CD14-positive monocyte (primary cell): ENCODE data around the gene TOP3A. TPM values are rescaled to one million over a fixed set of nuclear protein-coding genes. Genes with fewer than 3 reads are reported as not detected.

Experiments used
- DNase-seq, 3 donors: peaks; one replicate each; pipeline ENCODE4 v3.0.0-alpha.2; 2011 to 2022
- H2AFZ ChIP-seq: 2 replicates; pipeline ENCODE4 v1.6.0; 2012; ENCODE audit warnings: mild to moderate bottlenecking, low read depth, low read length, inconsistent platforms; ENCODE audit not compliant: insufficient read depth, poor library complexity, severe bottlenecking
- H3K27ac ChIP-seq, 2 donors: 1 replicate in 1 of 2; 2 replicates in 1 of 2; pipeline ENCODE4 v1.5.1; 2012 to 2013; ENCODE audit warnings: low read length in 2 of 2, control low read depth in 1 of 2, inconsistent platforms in 1 of 2, low read depth in 1 of 2, mild to moderate bottlenecking in 1 of 2
- H3K27me3 ChIP-seq, 2 donors: one replicate each; pipeline versions ENCODE4 v1.6.0 to v1.6.1; 2011 to 2013; ENCODE audit warnings: low read length in 2 of 2; ENCODE audit not compliant: control insufficient read depth in 2 of 2, insufficient read depth in 2 of 2
- H3K36me3 ChIP-seq, 2 donors: replicated peaks in 1 of 2; 1 replicate in 1 of 2; 2 replicates in 1 of 2; pipeline versions ENCODE4 v1.5.1 to v1.6.1; 2012 to 2013; ENCODE audit warnings: low read length in 2 of 2, control low read depth in 1 of 2, inconsistent platforms in 1 of 2, mild to moderate bottlenecking in 1 of 2; ENCODE audit not compliant: insufficient read depth in 2 of 2, control insufficient read depth in 1 of 2
- H3K4me1 ChIP-seq, 2 donors: 1 replicate in 1 of 2; 2 replicates in 1 of 2; pipeline versions ENCODE4 v1.5.1 to v1.6.1; 2012 to 2013; ENCODE audit warnings: low read length in 2 of 2, control low read depth in 1 of 2, inconsistent platforms in 1 of 2, mild to moderate bottlenecking in 1 of 2, moderate library complexity in 1 of 2; ENCODE audit not compliant: insufficient read depth in 2 of 2, control insufficient read depth in 1 of 2
- H3K4me2 ChIP-seq: replicated peaks from 2 replicates; pipeline ENCODE3; 2012; ENCODE audit warnings: low read length, moderate library complexity, mild to moderate bottlenecking; ENCODE audit not compliant: poor library complexity, severe bottlenecking; ENCODE audit errors: extremely low read depth
- H3K4me3 ChIP-seq, 3 experiments: fragments of 200-600 bp in 1 of 3; sonication (generic) in 1 of 3; replicated peaks in 1 of 3; 1 replicate in 2 of 3; 2 replicates in 1 of 3; pipeline ENCODE4 v1.5.1; 2011 to 2013; ENCODE audit warnings: low read length in 3 of 3, mild to moderate bottlenecking in 3 of 3, control low read depth in 2 of 3, low read depth in 2 of 3, inconsistent platforms in 1 of 3, moderate library complexity in 1 of 3
- H3K79me2 ChIP-seq: 2 replicates; pipeline ENCODE4 v1.6.0; 2012; ENCODE audit warnings: mild to moderate bottlenecking, control low read depth, inconsistent platforms, low read length, moderate library complexity; ENCODE audit not compliant: insufficient read depth
- H3K9ac ChIP-seq: 2 replicates; pipeline ENCODE4 v1.6.0; 2017; ENCODE audit warnings: low read length, mild to moderate bottlenecking; ENCODE audit not compliant: insufficient read depth, poor library complexity, severe bottlenecking
- H3K9me3 ChIP-seq, 2 donors: replicated peaks in 1 of 2; 1 replicate in 1 of 2; 2 replicates in 1 of 2; pipeline versions ENCODE4 v1.5.1 to v1.6.1; 2012 to 2013; ENCODE audit warnings: low read length in 2 of 2, control low read depth in 1 of 2; ENCODE audit not compliant: control insufficient read depth in 1 of 2, insufficient read depth in 1 of 2
- H4K20me1 ChIP-seq: 2 replicates; pipeline ENCODE4 v1.6.0; 2012; ENCODE audit warnings: mild to moderate bottlenecking, low read length, control low read depth, moderate library complexity; ENCODE audit not compliant: insufficient read depth
- H3K27ac Mint-ChIP-seq, 7 donors: one replicate each; pipeline ENCODE4 v1.8.0; 2020; ENCODE audit warnings: mild to moderate bottlenecking in 7 of 7, mixed read lengths in 7 of 7, moderate library complexity in 6 of 7, inconsistent platforms in 2 of 7
- H3K27me3 Mint-ChIP-seq, 3 donors: one replicate each; pipeline ENCODE4 v1.8.0; 2021 to 2022; ENCODE audit warnings: low read depth in 3 of 3, mild to moderate bottlenecking in 3 of 3, mixed read lengths in 3 of 3, moderate library complexity in 3 of 3, inconsistent platforms in 1 of 3
- H3K36me3 Mint-ChIP-seq, 2 donors: one replicate each; pipeline ENCODE4 v1.8.0; 2020; ENCODE audit warnings: mixed read lengths in 2 of 2, inconsistent platforms in 1 of 2, mild to moderate bottlenecking in 1 of 2
- H3K4me1 Mint-ChIP-seq: one replicate; pipeline ENCODE4 v1.8.0; 2020; ENCODE audit warnings: mild to moderate bottlenecking, mixed read lengths
- H3K4me3 Mint-ChIP-seq, 2 donors: one replicate each; pipeline ENCODE4 v1.8.0; 2020; ENCODE audit warnings: mild to moderate bottlenecking in 2 of 2, mixed read lengths in 2 of 2, moderate library complexity in 1 of 2
- H3K9me3 Mint-ChIP-seq, 7 donors: one replicate each; pipeline ENCODE4 v1.8.0; 2020 to 2022; ENCODE audit warnings: mixed read lengths in 7 of 7, mild to moderate bottlenecking in 6 of 7, moderate library complexity in 6 of 7, inconsistent platforms in 2 of 7
- WGBS: methylation state at CpG from one replicate; pipeline ENCODE4 v1.1.5; 2013; ENCODE audit warnings: missing lambda C conversion rate; ENCODE audit not compliant: insufficient coverage; 5-methylcytosine and 5-hydroxymethylcytosine counted together
- intact Hi-C, 2 donors: fragments of 100-400 bp; cut with micrococcal nuclease; formaldehyde crosslinking; loops; one replicate each; pipeline versions ENCODE4 v1.15.0 to v1.15.1; 2023
- polyA plus RNA-seq, 3 donors: library from polyadenylated mRNA; depleted of rRNA in 1 of 3; unstranded in 2 of 3; stranded (reverse) in 1 of 3; fragments of 300-500 nt in 2 of 3; fragments of >200 nt in 1 of 3; fragmentation: Illumina TruSeq in 2 of 3; gene quantifications; 1 replicate in 2 of 3; 2 replicates in 1 of 3; pipeline ENCODE4 v1.2.3, GENCODE V29; 2012 to 2021
- TF ChIP-seq, protein P1 (sequence below): fragments of 200-600 bp; IDR thresholded peaks from one replicate; pipeline ENCODE4 v1.8.0; 2022; ENCODE audit warnings: antibody characterized with exemption, mild to moderate bottlenecking

The TOP3A gene
- polyA plus RNA-seq, 3 donors = 15.2 to 25.6 (median 22.3) TPM

GRCh38 chr17:18323507-18324139 is 8.8 kb upstream of the TOP3A start:
- TF ChIP-seq, protein P1, sequence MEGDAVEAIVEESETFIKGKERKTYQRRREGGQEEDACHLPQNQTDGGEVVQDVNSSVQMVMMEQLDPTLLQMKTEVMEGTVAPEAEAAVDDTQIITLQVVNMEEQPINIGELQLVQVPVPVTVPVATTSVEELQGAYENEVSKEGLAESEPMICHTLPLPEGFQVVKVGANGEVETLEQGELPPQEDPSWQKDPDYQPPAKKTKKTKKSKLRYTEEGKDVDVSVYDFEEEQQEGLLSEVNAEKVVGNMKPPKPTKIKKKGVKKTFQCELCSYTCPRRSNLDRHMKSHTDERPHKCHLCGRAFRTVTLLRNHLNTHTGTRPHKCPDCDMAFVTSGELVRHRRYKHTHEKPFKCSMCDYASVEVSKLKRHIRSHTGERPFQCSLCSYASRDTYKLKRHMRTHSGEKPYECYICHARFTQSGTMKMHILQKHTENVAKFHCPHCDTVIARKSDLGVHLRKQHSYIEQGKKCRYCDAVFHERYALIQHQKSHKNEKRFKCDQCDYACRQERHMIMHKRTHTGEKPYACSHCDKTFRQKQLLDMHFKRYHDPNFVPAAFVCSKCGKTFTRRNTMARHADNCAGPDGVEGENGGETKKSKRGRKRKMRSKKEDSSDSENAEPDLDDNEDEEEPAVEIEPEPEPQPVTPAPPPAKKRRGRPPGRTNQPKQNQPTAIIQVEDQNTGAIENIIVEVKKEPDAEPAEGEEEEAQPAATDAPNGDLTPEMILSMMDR = no peak
- H2AFZ ChIP-seq = no peak overlapping the region
- Mint-ChIP-seq H3K36me3 (peaks cover 75 to 91% of the 10 kb centered on the region in 2 donors), H3K4me1 (peaks cover 50% of the 10 kb centered on the region), H3K4me3 (peak overlapping the region in 1 of 2 donors; percentile 1), H3K9me3 (no peaks in the 10 kb centered on the region), H3K27me3 (no peaks in the 10 kb centered on the region), H3K27ac (peak overlapping the region in 5 of 7 donors; percentile 12 to 85 (median 72))
- no peak overlapping the region for H3K4me2 ChIP-seq
- H3K9ac ChIP-seq = peak overlapping the region; percentile 32
- H4K20me1 ChIP-seq = peaks cover 100% of the 10 kb centered on the region
- no peaks in the 10 kb centered on the region for H3K27me3 ChIP-seq
- intact Hi-C loops = no loop called here
- H3K4me1 ChIP-seq = peaks cover 35 to 44% of the 10 kb centered on the region in 2 donors
- peaks cover 79 to 97% of the 10 kb centered on the region in 2 donors for H3K36me3 ChIP-seq
- no peak for DNase-seq
- peak overlapping the region in 1 of 2 donors; percentile 73 for H3K27ac ChIP-seq
- H3K79me2 ChIP-seq = peaks cover 98% of the 10 kb centered on the region
- H3K4me3 ChIP-seq = no peak overlapping the region
- 90% methylated on average over 7 of the region's 16 CpGs for WGBS
- H3K9me3 ChIP-seq = no peaks in the 10 kb centered on the region

DNA sequence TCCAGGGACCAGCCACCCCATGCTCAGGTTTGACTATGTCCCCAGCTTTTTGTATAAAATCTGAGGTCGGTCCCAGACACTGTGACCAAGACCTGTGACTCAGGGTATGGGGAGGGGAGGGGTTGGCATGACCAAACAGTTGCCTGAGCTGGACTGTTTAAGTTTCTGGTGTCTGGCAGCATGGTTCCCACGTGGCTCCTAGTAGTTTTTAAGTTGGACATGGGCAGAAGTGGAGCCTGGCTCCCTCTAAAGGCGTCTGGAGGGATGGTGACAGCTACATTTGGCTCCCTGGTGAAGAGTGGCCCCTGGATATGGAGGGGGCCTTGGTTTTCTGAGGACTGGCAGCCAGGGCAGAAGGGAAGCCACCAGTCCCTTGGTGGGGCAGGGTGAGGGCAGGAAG is 8.2 kb upstream of the TOP3A start:
- H3K4me1 ChIP-seq = peaks cover 41 to 50% of the 10 kb centered on the region in 2 donors
- no peak overlapping the region for H2AFZ ChIP-seq
- H3K27ac ChIP-seq = peak overlapping the region in 1 of 2 donors; percentile 73
- Mint-ChIP-seq H3K27me3 (no peaks in the 10 kb centered on the region), H3K36me3 (peaks cover 72 to 87% of the 10 kb centered on the region in 2 donors), H3K27ac (peak overlapping the region in 5 of 7 donors; percentile 25 to 85 (median 64)), H3K4me3 (no peak overlapping the region), H3K4me1 (peaks cover 57% of the 10 kb centered on the region), H3K9me3 (no peaks in the 10 kb centered on the region)
- H3K4me2 ChIP-seq = no peak overlapping the region
- peaks cover 73 to 92% of the 10 kb centered on the region in 2 donors for H3K36me3 ChIP-seq
- peak overlapping the region; percentile 15 for H3K9ac ChIP-seq
- H3K27me3 ChIP-seq = no peaks in the 10 kb centered on the region
- peaks cover 100% of the 10 kb centered on the region for H4K20me1 ChIP-seq
- DNase-seq = peak in 1 of 3 donors; percentile 33
- peaks cover 100% of the 10 kb centered on the region for H3K79me2 ChIP-seq
- intact Hi-C loops = no loop called here
- TF ChIP-seq, protein P1 = peak; percentile 14
- WGBS = 73% methylated on average over 3 of the region's 3 CpGs
- H3K9me3 ChIP-seq = no peaks in the 10 kb centered on the region
- no peak overlapping the region for H3K4me3 ChIP-seq
